ENCODE results near the gene NAPA.

GRCh38 chr19:47489072-47489914, 25.6 kb downstream of the NAPA start:
- no peak for TF ChIP-seq CTCF (IDR thresholded peaks at IDR 0.05)
- no peak for TF ChIP-seq POLR2A (IDR thresholded peaks at IDR 0.05)

All from uterus (tissue), 2 donors.